Parathyroid adenoma (tissue), 2 donors: Measurements from ENCODE around the gene KCNC2.

Experiments used
- H2AFZ ChIP-seq: fragments of 300-600 bp; sonication (generic); one replicate; pipeline ENCODE4 v1.7.0; 2017; ENCODE audit warnings: antibody characterized with exemption, mild to moderate bottlenecking
- H3K27ac ChIP-seq: fragments of 300-600 bp; sonication (generic); one replicate; pipeline ENCODE4 v1.7.0; 2017
- H3K27me3 ChIP-seq: fragments of 300-600 bp; sonication (generic); one replicate; pipeline ENCODE4 v1.7.0; 2017; ENCODE audit warnings: low read length; ENCODE audit not compliant: control insufficient read depth, insufficient read depth
- H3K36me3 ChIP-seq: fragments of 300-600 bp; sonication (generic); one replicate; pipeline ENCODE4 v1.7.0; 2017; ENCODE audit warnings: low read length; ENCODE audit not compliant: control insufficient read depth, insufficient read depth
- H3K4me1 ChIP-seq: fragments of 300-600 bp; sonication (generic); one replicate; pipeline ENCODE4 v1.7.0; 2017; ENCODE audit warnings: control low read depth
- H3K4me2 ChIP-seq: fragments of 300-600 bp; sonication (generic); one replicate; pipeline ENCODE4 v1.7.0; 2017; ENCODE audit warnings: low read length
- H3K4me3 ChIP-seq: fragments of 300-600 bp; sonication (generic); one replicate; pipeline ENCODE4 v1.7.0; 2017; ENCODE audit warnings: low read depth, low read length
- H3K79me2 ChIP-seq: fragments of 300-600 bp; sonication (generic); one replicate; pipeline ENCODE4 v1.7.0; 2017; ENCODE audit warnings: control low read depth
- H3K9ac ChIP-seq: fragments of 300-600 bp; sonication (generic); one replicate; pipeline ENCODE4 v1.7.0; 2017; ENCODE audit warnings: mild to moderate bottlenecking
- H3K9me3 ChIP-seq: fragments of 300-600 bp; sonication (generic); one replicate; pipeline ENCODE4 v1.7.0; 2017; ENCODE audit warnings: low read length; ENCODE audit not compliant: control insufficient read depth
- CTCF ChIP-seq: fragments of 300-600 bp; sonication (generic); IDR thresholded peaks from one replicate; pipeline ENCODE4 v1.7.0; 2017; ENCODE audit warnings: antibody characterized with exemption, mild to moderate bottlenecking
- donor health status: primary hyperparathyroidism.

The KCNC2 gene

GRCh38 chr12:75120311-75120711, 89.3 kb downstream of the KCNC2 start:
- no peak overlapping the region for H2AFZ ChIP-seq
- no peak overlapping the region for H3K9ac ChIP-seq
- no peaks in the 10 kb centered on the region for H3K9me3 ChIP-seq
- H3K36me3 ChIP-seq: no peaks in the 10 kb centered on the region
- no peaks in the 10 kb centered on the region for H3K27me3 ChIP-seq
- H3K4me1 ChIP-seq: no peaks in the 10 kb centered on the region
- H3K4me2 ChIP-seq: no peak overlapping the region
- TF ChIP-seq CTCF: no peak
- no peaks in the 10 kb centered on the region for H3K79me2 ChIP-seq
- no peak overlapping the region for H3K27ac ChIP-seq
- H3K4me3 ChIP-seq: no peak overlapping the region

GRCh38 chr12:75116646-75117198, 92.9 kb downstream of the KCNC2 start:
- H3K4me1 ChIP-seq: no peaks in the 10 kb centered on the region
- H2AFZ ChIP-seq: no peak overlapping the region
- H3K9ac ChIP-seq: no peak overlapping the region
- TF ChIP-seq CTCF: no peak
- H3K4me3 ChIP-seq: no peak overlapping the region
- H3K4me2 ChIP-seq: no peak overlapping the region
- no peaks in the 10 kb centered on the region for H3K36me3 ChIP-seq
- no peak overlapping the region for H3K27ac ChIP-seq
- H3K27me3 ChIP-seq: no peaks in the 10 kb centered on the region
- H3K79me2 ChIP-seq: no peaks in the 10 kb centered on the region
- no peaks in the 10 kb centered on the region for H3K9me3 ChIP-seq

GRCh38 chr12:75115748-75116147, 93.9 kb downstream of the KCNC2 start:
- no peaks in the 10 kb centered on the region for H3K27me3 ChIP-seq
- no peak overlapping the region for H3K4me3 ChIP-seq
- TF ChIP-seq CTCF: no peak
- no peak overlapping the region for H3K4me2 ChIP-seq
- no peaks in the 10 kb centered on the region for H3K9me3 ChIP-seq
- H3K9ac ChIP-seq: no peak overlapping the region
- H2AFZ ChIP-seq: no peak overlapping the region
- H3K27ac ChIP-seq: no peak overlapping the region
- no peaks in the 10 kb centered on the region for H3K4me1 ChIP-seq
- H3K36me3 ChIP-seq: no peaks in the 10 kb centered on the region
- H3K79me2 ChIP-seq: no peaks in the 10 kb centered on the region

GRCh38 chr12:75103822-75104221, 105.8 kb downstream of the KCNC2 start:
- Histone ChIP-seq H3K4me3 (no peak overlapping the region), H3K9ac (no peak overlapping the region), H3K4me2 (no peak overlapping the region), H3K36me3 (no peaks in the 10 kb centered on the region), H2AFZ (no peak overlapping the region), H3K79me2 (no peaks in the 10 kb centered on the region), H3K27ac (no peak overlapping the region), H3K27me3 (no peaks in the 10 kb centered on the region), H3K4me1 (no peaks in the 10 kb centered on the region), H3K9me3 (no peaks in the 10 kb centered on the region)
- TF ChIP-seq CTCF: no peak

GRCh38 chr12:75101781-75102180, 107.9 kb downstream of the KCNC2 start:
- Histone ChIP-seq H3K27me3 (no peaks in the 10 kb centered on the region), H3K9me3 (no peaks in the 10 kb centered on the region), H2AFZ (no peak overlapping the region), H3K27ac (no peak overlapping the region), H3K79me2 (no peaks in the 10 kb centered on the region), H3K36me3 (no peaks in the 10 kb centered on the region), H3K4me1 (no peaks in the 10 kb centered on the region), H3K9ac (no peak overlapping the region), H3K4me2 (no peak overlapping the region), H3K4me3 (no peak overlapping the region)
- TF ChIP-seq CTCF: no peak
